Stimulated activated CD4-positive, alpha-beta T cell treated with anti-CD3 and anti-CD28 coated beads, Interleukin-4, amount 100 ng/mL, for 24 hours (primary cell): ENCODE results near the gene CHURC1.

Source experiments
- DNase-seq: peaks from one replicate; pipeline ENCODE4 v3.0.0-alpha.2; 2020

CHURC1 gene

DNA sequence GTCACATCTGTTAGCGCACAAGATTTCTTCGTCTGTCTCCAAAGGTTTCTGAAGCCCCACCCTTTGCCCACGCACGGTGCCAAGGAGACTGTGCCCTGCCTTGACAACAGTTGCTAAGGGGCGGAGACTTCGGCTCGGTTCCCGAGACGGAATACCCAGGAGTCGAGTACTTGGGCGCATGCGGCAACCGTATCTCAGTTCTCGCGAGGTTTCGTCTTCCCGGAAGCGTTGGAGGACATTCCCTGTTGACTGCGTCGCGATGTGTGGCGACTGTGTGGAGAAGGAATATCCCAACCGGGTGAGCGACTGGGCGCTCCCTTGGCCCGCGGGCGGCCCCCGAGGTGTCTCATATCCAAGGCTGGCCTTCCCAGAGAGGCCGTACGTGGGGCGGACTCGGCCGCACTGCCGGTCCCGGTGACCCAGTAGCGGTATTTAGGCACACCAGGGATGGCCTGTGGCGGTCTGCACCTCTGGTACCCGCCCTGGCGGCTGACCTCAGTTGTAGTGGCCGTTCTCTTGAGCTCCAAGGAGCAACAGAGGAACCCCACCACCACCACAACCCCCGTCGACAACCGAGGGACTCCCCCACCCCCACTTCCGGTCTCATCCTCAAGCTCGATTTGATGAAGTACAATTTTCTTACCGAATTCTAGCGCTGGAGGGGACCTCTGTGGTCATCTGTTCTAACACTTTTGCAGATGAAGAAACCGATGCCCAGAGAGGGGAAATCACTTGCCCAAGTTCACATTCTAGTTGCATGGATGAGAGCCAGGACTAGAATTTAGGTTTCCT lies at the start of gene CHURC1:
CHURC1 (plus strand) TSS at position 219 of the 792 bp plus-strand sequence; CDS start at position 260, 41 bp downstream.
- DNase-seq, result peak; percentile 99

DNA sequence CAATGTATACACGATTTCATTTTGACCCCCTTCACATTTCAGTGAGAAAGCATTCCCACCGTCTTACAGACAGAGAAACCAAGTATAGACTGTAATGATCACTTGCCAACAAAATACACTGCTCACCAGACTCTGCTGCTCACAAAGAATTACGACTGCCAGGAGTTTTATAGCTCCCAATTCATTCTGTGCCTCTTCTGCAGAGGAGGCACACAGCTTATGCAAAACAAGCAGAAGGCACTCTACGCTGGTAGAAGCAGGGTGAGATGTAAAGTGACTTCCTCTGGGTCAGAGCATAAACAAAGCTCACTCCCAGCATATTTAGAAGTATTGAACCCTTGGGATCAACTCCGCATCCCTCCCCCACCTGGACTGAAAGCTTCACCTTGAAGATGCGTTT lies 49.1 kb upstream of the CHURC1 start:
- no peak for DNase-seq

DNA sequence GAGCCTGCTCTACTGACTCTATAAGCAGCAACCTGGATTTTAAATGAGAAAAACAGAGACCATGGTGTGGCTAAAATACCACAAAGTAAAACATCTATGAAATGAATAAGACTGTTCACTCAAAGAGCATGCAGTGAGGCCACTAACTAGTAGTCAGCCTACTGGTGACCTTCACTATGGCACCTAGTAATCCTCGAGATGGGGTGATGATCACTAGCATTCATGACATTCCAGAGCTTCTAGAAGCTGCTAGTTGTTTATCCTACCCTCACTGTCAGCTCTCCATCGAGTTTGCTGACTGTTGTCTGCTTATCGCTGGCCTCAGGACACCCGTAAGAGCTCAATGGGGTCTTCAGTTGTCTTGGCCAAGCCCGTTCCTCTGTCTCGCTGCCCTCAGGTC lies 48.3 kb upstream of the CHURC1 start:
- DNase-seq, result no peak

DNA sequence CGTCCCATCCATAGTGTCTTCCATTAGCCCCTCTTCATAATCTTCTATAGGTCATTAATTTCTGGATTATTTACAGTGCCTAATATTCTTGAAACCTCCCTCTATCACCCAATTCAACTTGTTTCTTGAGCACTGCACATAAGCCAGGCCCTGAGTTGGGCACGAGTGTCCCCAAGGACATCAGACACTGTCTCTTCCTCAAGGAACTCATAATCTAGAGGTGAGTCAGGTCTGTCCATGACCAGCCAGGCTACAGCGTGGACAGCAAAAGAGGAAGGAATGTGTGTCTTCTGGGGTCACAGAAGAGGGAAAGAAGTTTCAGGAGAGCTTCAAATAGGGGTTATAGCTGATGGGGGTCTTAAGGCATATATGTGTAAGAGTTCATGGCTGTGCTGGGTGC lies 47.1 kb upstream of the CHURC1 start:
- DNase-seq, result no peak

DNA sequence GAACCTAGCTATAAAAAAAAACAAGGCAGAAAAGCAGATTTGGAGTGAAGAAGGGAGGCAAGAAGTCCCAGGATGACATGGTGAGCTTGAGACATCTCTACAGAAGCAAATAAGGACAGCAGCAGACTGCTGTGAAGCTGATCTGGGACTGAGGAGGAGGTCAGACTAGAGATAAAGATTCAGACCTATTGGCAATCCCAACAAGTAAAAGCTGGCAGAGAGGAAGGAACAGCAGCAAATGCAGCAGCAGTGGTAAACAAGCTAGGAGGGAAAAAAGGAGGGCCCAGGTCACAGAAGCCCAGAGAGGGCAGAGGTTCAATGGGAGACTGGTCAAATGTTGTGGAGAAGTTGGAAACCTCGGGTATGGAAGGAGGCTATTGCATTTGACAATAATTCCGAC lies 45.9 kb upstream of the CHURC1 start:
- DNase-seq, result no peak

GRCh38 chr14:64868841-64869240 lies 45.4 kb upstream of the CHURC1 start:
- DNase-seq, result no peak

GRCh38 chr14:64870160-64870559 lies 44.1 kb upstream of the CHURC1 start:
- DNase-seq, result no peak

DNA sequence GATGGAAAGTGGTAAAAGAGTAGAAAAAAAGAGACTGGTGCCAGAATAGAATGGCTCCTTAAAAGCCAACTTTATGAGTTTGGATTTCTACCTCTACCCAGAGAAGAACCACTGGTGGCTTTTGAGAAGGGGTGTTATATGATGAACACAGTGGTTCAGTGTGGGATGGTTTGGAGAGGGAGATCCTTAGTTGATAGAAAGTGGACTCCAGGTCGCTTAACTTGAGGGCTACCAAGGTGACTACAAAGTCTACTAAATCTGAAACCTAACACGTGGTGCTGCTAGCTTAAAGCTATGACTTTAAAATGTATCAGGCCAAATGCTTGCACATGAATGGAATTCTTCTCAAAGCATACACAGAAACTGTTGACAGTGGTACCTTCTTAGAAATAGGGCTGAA lies 42.9 kb upstream of the CHURC1 start:
- DNase-seq, result no peak

DNA sequence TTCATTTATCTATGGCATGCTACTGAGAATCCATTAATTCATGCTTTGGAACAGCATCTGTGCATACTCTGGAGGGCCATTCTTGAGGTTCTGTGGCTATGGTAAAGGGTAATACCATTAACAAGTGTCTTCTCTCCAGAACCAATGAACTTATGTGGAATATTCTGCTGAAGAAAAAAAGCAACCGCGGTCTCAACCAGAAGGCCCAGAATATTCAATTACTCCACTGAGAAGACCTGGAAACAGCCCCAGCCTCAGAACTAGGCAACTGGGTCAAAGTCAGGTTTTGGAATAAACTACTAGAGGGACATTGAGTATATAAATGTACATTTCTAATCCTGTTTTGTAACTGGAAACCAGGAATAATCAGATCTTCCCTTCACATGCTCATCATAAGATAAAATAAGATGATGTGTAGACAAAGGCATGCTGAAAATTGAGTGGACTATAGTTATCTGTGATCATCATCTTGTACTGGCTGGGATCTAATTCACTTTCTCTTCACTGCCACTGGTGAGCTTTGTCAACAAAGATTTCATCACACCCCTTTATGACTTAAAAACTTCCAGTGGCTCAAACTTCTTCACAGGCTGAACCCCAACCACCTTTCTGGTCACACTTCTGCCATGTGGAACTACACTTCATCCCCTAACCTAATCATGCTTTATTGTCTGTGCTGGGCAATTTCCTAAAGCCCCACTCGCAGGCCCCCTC lies 40.6 kb upstream of the CHURC1 start:
- no peak for DNase-seq

DNA sequence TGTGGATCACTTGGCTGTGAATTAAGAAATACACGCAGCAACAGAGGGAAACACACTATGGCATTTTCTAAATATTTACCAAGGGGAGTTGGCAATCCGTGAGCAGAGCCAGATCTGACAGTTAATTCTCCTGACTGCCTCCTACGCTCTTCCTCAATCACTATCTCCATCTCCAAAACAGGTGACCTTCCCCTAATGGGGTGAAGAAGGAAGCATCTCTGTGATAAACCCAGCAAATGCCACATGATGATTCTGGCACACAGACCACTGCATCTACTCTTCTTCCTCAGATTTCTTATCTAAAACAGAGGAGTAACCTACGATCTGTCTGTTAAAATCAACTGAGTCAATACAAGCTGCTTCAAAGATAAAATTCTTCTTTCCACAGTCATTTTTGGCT lies 38.9 kb upstream of the CHURC1 start:
- DNase-seq, result no peak

DNA sequence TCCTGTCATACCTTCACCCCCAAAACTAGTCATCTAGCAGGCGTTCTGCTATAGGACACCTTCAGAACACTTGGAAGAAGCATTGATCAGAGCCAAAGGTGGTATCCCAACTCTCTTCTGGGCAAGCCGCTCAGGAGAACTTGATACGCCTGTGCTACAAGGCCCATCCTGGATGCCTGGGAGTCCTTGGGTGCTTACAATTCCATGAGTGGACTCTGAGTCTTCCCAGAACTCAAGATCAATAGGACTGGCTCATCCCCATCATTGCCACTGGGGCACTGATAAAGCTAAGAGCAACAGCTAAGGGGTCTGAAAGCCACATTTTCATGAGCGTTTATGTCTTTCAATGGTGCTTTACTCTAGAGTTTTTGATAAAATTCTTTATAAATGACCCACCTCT lies 36.4 kb upstream of the CHURC1 start:
- DNase-seq, result no peak

DNA sequence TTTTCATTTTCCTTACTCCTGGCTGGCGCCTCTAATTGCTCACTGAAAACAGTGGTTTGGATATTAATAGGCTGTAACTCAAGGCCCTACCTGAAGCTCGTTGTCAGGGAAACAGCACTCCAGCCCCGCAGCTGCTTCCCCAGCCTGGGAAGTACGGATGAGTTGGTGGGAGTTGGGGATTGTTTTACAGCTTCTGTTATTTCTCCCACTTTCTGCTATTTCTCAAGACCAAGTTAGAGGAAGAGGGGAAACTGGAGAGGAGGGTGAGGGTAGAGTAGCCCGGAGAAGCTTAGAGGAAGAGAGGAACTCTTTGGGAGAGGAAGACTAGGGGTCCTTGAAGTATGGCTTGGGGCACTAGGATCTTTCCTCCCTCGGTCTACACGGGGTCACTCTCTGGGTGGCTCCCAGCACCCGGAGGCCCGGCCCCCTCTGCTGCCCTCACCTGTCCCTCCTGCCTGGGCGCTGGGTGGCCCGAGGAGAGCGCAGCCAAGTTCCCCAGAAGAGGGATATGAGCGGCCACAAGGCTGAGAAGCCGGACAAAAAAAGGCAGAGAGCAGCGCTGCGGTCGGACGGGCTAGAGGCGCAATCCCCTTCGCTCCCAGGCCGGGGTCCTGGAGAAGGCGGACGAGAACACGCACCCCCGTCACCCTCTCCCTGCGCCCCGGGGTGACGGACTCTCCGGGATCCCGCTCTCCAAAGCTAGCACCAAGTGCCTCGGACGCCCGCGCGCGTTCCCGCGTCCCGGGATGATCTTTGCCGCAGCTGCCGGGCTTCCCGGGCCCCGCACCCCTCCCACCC lies 35.2 kb upstream of the CHURC1 start:
- DNase-seq, result no peak

GRCh38 chr14:64879635-64880220 lies 34.5 kb upstream of the CHURC1 start, which contains the start of gene SPTB:
SPTB (minus strand) TSS chr14:64879907; CDS start chr14:64823094, 56,813 bp downstream.
- peak; percentile 61 for DNase-seq

GRCh38 chr14:64880221-64881121 lies 33.8 kb upstream of the CHURC1 start:
- DNase-seq, result peak; percentile 56

DNA sequence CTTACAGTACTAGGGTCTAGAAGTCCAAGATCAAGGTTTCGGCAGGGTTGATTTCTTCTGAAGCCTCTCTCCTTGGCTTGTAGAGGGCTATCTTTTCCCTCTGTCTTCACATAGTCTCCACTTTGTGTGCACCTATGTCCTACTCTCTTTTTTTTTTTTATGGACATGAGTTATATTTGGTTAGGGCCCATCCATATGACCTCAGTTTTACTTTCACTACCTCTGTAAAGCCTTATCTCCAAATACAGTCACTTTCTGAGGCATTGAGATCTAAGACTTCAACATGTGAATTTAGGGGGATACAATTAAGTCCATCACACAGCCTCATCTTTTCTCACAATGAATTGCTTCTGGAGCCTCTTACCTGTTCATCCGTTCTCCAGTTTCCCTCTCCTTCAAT lies 28.7 kb upstream of the CHURC1 start:
- DNase-seq, result no peak

GRCh38 chr14:64889352-64889751 lies 24.9 kb upstream of the CHURC1 start:
- DNase-seq, result no peak

DNA sequence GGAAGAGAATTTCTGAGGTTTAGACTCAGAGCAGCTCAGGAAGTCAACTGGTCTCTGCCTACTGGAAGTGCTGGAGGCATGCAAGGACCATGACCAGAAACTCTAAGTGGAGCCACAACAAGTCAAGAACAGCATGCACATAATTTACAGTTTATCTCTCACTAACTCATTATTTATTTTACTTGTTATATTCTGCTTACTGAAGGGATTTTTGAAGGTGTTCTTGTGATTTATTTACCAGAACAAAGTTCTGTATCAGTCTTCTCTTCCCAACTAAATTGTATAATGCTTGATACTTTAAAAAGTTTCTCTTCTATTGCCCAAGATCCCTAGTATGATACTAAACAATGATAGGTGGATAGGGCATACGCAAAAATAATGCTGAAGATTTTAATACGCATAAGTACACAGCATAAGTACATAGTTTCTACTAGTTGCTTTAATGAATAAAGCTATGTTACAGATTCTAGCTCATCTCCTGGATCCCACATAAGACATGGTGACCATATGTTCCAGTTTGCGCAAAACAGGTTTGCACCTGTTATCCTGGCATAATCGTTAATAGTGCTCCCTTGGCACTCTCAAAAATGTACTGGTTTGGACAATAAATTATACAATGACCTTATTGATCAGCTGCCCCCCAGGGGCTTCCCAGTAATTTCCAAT lies 22.9 kb upstream of the CHURC1 start:
- DNase-seq, result no peak

DNA sequence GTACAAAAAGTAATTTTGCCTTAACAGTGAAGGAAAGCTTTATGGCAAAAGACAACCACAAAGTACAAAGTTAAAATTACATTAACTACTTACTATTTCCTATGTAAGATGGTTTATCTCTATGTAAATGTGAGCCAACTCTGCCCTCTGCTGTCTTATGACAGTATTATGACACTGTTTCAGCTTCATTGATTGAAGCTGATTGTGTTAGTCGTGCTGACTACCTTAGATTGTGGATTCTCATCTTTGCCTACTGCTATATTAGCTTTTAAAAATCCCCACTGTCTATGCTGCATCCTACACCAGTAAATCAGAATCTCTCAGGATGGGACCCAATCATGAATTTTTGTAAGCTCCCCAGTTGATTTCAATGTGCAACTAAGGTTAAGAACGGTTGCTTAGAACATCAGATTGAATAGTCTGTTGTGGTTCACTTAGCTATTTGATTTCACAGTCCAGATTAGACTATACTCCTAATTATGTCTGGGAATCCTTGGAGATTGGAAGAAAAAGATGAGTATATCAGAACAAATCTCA lies 22.3 kb upstream of the CHURC1 start:
- DNase-seq, result peak; percentile 57

DNA sequence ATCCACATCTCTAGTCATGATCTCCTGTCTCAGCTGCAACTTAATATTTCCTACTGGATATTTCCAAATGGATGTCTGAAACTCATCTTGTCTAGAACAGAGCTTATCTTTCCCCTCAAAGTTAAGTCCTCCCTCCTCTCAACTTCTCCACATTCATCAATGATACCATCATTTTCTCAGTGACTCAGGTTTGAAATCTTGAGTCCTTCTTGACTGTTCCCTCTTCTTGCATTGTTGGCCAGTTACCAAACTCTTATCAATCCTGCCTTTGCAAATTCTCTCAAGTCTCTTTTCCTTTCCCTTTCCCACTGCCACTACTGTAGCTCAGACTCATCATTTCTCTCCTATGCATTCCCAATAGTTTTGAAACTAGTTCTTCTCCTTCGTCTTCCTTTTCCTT lies 14.3 kb upstream of the CHURC1 start:
- DNase-seq, result no peak

DNA sequence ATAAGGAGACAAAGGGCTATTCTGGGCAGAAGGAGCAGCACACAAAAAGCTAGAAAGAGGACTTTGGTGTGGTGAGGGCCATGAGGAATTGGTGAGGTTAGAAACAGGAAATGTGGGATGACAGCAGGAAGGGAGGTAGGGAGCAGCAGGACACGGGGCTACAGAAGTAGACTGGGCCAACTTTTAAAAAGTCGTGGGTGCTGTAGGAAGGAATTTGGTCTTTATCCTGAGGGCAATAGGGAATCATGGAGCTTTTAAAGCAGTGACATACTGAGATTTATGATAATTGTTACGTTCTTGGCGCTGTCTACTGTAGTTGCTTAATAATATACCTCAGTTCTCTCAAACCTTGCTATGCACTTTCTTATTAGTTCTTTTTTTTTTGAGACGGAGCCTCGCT lies 8.2 kb upstream of the CHURC1 start:
- DNase-seq, result no peak

DNA sequence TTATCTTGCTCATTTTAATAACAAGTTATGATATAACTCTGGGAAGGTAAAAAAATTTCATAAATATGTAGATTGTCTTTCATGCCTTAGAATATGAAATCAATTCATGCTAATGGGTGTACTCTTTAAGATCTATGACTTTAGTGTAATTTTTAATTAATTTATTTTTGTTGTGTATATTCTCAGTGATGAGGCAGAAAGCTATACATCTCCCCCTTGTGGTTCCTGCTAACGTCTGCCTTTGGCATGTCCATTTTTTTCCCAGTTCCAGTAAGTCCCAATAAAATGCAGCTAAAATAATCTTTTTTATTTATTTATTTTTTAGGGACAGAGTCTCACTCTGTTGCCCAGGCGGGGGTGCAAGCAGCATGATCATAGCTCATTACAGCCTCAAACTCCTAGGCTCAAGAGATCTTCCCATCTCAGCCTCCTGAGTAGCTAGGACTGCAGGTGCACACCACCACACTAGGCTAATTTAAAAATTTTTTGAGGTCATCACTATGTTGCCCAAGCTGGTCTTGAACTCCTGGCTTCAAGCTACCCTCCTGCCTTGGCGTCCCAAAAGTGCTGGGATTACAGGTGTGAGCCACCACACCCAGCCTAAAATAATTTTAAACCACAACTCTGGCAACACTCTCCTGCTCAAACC lies 3.3 kb upstream of the CHURC1 start:
- no peak for DNase-seq
